ENCODE measurements around the gene TBX5. TPM values are rescaled to one million over a fixed set of nuclear protein-coding genes. Genes with fewer than 3 reads are reported as not detected.

Gene TBX5
- total and polyA plus RNA-seq, 2 donors (not counting 1 experiment from before 2014, with no cell fraction given): not detected

- H3K79me2 ChIP-seq (ENCODE audit: control insufficient read depth, insufficient read depth, low read length): no peaks in the 10 kb centered on the region
- Mint-ChIP-seq H3K9me3 (ENCODE audit: insufficient read depth) (no peaks in the 10 kb centered on the region), H3K4me1 (peaks cover 7% of the 10 kb centered on the region), H3K27me3 (peaks cover 82% of the 10 kb centered on the region), H3K4me3 (no peak overlapping the region), H3K27ac (no peak overlapping the region)
- DNase-seq: no peak
- no peak overlapping the region for H3K4me2 ChIP-seq (replicated peaks; ENCODE audit: low read depth, low read length, poor library complexity, severe bottlenecking)
- peaks cover 0 to 29% (median 0%) of the 10 kb centered on the region in 3 donors for H3K9me3 ChIP-seq (ENCODE audit: control extremely low read depth in 1 of 3, control insufficient read depth in 2 of 3, insufficient read depth in 1 of 3, low read length in 2 of 3)
- TF ChIP-seq CTCF (IDR thresholded peaks at IDR 0.05) (no peak), EZH2 (IDR thresholded peaks at IDR 0.05; ENCODE audit: borderline replicate concordance, insufficient read depth, low read depth, low read length, poor library complexity, severe bottlenecking) (no peak)
- H2AFZ ChIP-seq (ENCODE audit: insufficient read depth, low read depth, low read length, poor library complexity, severe bottlenecking): no peak overlapping the region
- POLR2A ChIA-PET: no interaction called here
- CTCF ChIA-PET: no interaction called here
- intact Hi-C loops (cut with micrococcal nuclease): no loop called here
- ATAC-seq (ENCODE audit: low read depth): no peak
- no peaks in the 10 kb centered on the region for H3K36me3 ChIP-seq (replicated peaks in 1 of 2; ENCODE audit: control extremely low read depth in 1 of 2, control insufficient read depth in 1 of 2, extremely low read depth in 1 of 2, insufficient read depth in 2 of 2, low read length in 1 of 2)
- no peaks in the 10 kb centered on the region for H4K20me1 ChIP-seq (ENCODE audit: control insufficient read depth, insufficient read depth, low read length, poor library complexity, severe bottlenecking)
- peaks cover 0 to 77% (median 54%) of the 10 kb centered on the region in 4 experiments for H3K27me3 ChIP-seq (replicated peaks in 1 of 4; ENCODE audit: control extremely low read depth in 1 of 4, control insufficient read depth in 3 of 4, insufficient read depth in 4 of 4, low read length in 3 of 4)
- H3K4me1 ChIP-seq (ENCODE audit: control insufficient read depth in 2 of 2, insufficient read depth in 2 of 2, low read length in 2 of 2): peaks cover 0 to 8% of the 10 kb centered on the region in 2 donors
- H3K4me3 ChIP-seq (ENCODE audit: control extremely low read depth in 1 of 5, extremely low read depth in 1 of 5, insufficient read depth in 1 of 5, low read depth in 2 of 5, low read length in 4 of 5): no peak overlapping the region
- H3K9ac ChIP-seq (ENCODE audit: low read length): no peak overlapping the region
- WGBS (ENCODE audit: insufficient coverage): 14% methylated on average over 23 of the region's 31 CpGs
- no peak overlapping the region for H3K27ac ChIP-seq (ENCODE audit: low read length in 2 of 2)
Observed at GRCh38 chr12:114407842-114408411, 2.0 kb upstream of the TBX5 start.

GRCh38 chr12:114406984-114407841, 1.3 kb upstream of the TBX5 start:
- Histone ChIP-seq H4K20me1 (ENCODE audit: control insufficient read depth, insufficient read depth, low read length, poor library complexity, severe bottlenecking) (no peaks in the 10 kb centered on the region), H3K79me2 (ENCODE audit: control insufficient read depth, insufficient read depth, low read length) (no peaks in the 10 kb centered on the region), H3K9ac (ENCODE audit: low read length) (no peak overlapping the region), H3K4me2 (replicated peaks; ENCODE audit: low read depth, low read length, poor library complexity, severe bottlenecking) (no peak overlapping the region), H3K27me3 (replicated peaks in 1 of 4; ENCODE audit: control extremely low read depth in 1 of 4, control insufficient read depth in 3 of 4, insufficient read depth in 4 of 4, low read length in 3 of 4) (peaks cover 0 to 75% (median 50%) of the 10 kb centered on the region in 4 experiments), H3K4me3 (ENCODE audit: control extremely low read depth in 1 of 5, extremely low read depth in 1 of 5, insufficient read depth in 1 of 5, low read depth in 2 of 5, low read length in 4 of 5) (no peak overlapping the region), H3K27ac (ENCODE audit: low read length in 2 of 2) (no peak overlapping the region), H3K4me1 (ENCODE audit: control insufficient read depth in 2 of 2, insufficient read depth in 2 of 2, low read length in 2 of 2) (peaks cover 0 to 8% of the 10 kb centered on the region in 2 donors), H3K36me3 (replicated peaks in 1 of 2; ENCODE audit: control extremely low read depth in 1 of 2, control insufficient read depth in 1 of 2, extremely low read depth in 1 of 2, insufficient read depth in 2 of 2, low read length in 1 of 2) (no peaks in the 10 kb centered on the region), H2AFZ (ENCODE audit: insufficient read depth, low read depth, low read length, poor library complexity, severe bottlenecking) (no peak overlapping the region), H3K9me3 (ENCODE audit: control extremely low read depth in 1 of 3, control insufficient read depth in 2 of 3, insufficient read depth in 1 of 3, low read length in 2 of 3) (peaks cover 0 to 29% (median 0%) of the 10 kb centered on the region in 3 donors)
- ChIA-PET POLR2A (no interaction called here), CTCF (no interaction called here)
- TF ChIP-seq CTCF (IDR thresholded peaks at IDR 0.05) (no peak), EZH2 (IDR thresholded peaks at IDR 0.05; ENCODE audit: borderline replicate concordance, insufficient read depth, low read depth, low read length, poor library complexity, severe bottlenecking) (no peak)
- intact Hi-C loops (cut with micrococcal nuclease): no loop called here
- Mint-ChIP-seq H3K27ac (no peak overlapping the region), H3K9me3 (ENCODE audit: insufficient read depth) (no peaks in the 10 kb centered on the region), H3K4me1 (peaks cover 7% of the 10 kb centered on the region), H3K27me3 (peaks cover 82% of the 10 kb centered on the region), H3K4me3 (no peak overlapping the region)
- no peak for ATAC-seq (ENCODE audit: low read depth)
- no peak for DNase-seq
- 6% methylated on average over 6 of the region's 12 CpGs for WGBS (ENCODE audit: insufficient coverage)

All from B cell (primary cell).